NCI-H510A treated with DMSO at 0.1 percent for 48 hours (cell line): ENCODE data around the gene CETN3.

ENCODE experiments used
- DNase-seq: peaks from one replicate; lab custom pipeline; 2025; lab: John Stamatoyannopoulos, UW

The CETN3 gene

DNA sequence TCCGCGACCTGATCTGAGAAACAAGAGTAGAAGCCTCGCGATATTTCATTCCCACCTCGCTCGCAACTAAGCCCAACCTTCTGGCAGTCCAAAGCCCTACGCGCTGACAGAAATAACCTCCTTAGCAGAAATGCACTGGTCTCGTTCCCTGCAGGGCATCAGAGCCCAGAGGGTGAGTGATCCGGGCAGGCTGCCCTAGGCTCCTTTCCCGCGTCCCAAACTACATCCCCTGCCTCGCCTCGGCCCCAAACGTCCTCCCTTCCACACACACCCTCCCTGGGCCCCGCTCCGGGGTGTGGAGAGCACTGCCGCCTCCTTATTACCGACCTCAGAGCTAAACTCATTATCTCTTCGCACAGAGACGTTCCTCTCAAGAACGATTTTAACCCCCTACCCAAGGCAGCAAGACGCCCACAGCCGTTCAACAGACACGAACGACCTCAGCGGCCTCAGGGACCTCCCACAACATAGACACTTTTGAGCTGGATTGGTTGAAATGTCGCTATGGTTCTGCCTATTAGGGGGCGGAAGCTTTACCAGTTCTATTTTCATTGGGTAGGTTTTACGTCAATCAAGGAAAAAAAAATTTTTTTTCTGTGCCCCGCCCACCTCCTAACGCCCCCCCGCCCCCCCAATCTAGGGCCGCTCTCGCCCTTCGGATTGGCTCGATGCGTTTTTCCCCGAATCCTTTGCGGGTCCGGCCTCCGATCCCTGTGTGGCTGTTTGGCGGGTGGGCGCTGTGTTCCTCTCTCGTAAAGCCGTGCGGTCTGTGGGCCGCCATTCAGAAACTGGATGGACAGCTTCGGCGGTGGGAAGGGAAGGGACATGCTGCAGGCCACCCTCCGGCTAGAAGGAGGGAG is at the start of gene CETN3:
CETN3 (minus strand) TSS at position 439 of the 860 bp plus-strand sequence; CDS start at position 344, 95 bp downstream.
- peak; percentile 98 for DNase-seq

DNA sequence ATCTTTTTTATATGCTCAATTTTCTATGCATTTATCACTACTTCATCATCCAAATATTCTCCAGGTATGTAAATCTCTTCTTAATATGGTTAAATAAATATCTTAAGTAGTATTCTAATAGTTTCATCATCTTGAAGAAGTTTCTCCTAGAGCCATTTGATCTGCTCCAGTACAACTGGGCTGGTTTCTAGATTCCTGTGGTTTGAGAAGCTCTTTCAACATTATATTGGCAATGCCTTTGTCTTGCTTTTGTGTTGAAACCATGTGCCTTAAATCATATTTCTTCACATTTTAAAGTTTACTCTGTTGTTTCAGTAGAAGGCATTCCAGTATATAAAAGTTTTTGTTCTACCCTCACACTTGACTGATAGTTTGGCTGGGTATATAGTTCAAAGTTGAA is 37.4 kb upstream of the CETN3 start:
- DNase-seq, result no peak

DNA sequence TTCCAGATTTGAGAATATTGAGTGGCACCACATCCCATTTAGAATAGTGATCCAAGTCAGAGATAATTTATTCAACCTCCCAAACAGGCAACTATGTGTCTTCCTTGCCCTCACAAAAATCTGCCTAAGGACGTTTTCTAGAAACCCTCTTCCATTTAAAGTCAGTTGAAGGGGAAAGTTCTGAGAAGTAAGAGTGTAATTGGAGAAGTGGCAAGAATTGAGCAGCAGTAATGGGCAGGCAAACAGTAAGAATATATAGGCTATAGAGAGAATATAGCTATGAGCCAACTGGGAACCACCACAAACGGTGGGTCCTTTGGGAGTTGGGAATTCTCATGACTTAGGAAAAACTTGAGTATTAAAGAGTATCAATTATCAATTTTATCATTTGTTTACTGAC is 31.1 kb upstream of the CETN3 start:
- DNase-seq, result no peak

DNA sequence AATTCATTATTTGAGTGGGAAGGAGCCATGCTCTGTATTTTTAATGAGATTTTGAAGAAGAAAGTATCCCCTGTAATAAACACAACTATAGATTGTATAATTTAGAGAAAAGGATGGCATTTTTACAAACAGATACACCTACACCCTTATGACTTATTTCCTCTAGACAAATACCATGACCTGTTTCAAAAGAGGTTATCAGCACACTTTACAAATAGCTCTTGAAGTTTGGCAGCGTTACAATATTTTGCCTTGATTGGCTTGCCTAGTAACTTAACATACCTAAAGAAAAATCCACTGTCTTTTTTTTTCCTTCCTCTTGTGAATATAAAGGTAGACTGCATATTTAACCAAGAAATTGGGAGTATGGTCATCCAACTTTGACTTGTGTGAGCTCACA is 28.5 kb upstream of the CETN3 start:
- no peak for DNase-seq

DNA sequence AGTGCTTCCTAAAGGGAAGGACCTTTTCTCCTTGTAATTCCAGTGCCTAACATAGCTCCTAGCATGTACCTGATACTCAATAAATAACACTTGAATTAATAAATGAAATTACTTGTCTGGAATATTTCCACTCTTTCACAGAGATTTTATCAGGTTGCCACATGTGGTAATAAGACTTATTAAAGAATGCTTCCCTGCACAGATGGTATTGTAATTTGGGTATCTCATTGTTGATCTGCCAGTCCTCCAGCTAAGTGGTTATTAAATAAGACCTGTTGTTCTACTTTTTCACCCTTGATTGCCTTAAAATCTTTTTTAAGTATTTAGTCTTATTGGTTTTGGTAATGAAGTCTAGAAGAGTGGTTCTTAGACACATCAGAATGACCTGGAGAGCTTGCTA is 28.1 kb upstream of the CETN3 start:
- no peak for DNase-seq

DNA sequence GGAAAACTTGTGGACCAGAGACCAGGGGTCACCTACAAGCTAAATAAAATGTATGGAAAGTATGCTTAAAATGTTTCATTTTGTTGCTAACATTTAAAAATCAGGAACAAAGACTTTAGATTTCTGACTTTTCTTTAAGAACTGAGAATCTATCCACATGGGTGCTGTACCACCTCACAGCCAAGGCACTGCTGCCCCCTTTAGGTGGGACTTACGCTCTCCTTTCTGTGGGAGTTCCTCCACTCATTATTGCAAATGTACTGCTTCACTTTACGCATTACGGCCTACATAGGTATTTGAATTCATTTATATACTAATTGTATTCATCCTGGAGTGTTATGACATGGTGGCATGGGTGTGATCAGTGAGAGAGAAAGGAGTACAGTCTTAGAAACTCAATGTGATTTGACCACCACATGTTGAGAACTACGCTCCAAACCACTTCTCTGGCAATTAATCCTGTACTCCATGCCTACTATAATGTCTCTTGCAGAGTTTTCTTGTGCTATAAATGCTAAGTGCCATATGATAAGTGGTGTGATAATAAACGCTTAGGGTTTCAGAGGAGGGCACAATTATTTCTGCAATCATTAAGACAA is 24.7 kb upstream of the CETN3 start:
- DNase-seq, result no peak

DNA sequence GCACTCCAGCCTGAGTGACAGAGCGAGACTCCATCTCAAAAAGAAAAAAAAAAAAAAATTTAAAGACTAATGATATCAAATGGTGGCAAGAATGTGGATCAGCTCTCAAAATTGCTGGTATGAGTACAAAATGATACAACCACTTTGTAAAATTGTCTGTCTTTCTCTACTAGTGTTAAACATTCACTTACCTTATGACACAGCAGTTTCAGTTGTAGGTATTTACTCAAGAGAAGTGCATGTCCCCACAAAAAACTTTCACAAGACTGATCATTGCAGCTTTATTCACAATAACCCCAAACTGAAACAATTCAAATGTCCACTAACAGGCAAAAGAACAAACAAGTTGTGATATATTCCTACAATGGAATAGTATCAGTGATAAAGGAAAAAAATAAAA is 14.7 kb upstream of the CETN3 start:
- no peak for DNase-seq

DNA sequence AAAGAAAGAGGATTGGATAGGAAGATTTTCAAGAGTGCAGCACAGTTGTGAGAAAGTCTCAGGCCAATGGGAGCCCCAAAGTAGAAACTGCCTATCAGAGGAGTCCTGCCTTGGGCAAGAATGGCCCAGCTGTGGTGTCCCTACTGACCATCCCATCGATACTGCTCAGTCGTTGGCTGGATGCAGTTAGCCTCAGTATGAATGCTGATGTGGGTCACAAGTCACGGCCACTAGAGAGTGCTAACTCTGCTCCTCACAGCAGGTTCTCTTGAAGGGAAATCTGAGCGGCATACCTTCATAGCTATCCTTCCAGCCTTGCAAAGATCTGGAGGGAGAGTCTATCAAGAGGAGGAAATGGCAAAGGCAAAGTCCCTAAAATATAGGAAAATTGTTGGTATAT is 11.6 kb upstream of the CETN3 start:
- no peak for DNase-seq

DNA sequence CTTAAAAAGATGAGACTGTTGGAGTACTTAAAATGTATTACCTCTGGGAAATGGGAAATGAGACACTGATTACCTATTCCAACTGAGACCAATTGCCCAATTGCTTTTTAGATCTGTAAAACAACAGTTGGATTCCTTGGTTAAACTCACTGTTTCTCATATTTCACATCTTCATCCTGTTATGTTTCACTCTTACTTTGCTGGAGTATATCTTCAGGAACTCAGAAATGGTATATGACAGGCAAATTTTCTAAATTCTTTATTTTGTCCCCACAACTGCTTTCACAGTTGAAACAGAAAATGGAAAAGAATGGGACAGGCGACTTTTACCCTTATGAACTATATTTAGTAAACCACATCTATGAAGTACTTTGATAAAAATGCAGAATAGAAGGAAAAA is 8.7 kb upstream of the CETN3 start:
- DNase-seq, result no peak

DNA sequence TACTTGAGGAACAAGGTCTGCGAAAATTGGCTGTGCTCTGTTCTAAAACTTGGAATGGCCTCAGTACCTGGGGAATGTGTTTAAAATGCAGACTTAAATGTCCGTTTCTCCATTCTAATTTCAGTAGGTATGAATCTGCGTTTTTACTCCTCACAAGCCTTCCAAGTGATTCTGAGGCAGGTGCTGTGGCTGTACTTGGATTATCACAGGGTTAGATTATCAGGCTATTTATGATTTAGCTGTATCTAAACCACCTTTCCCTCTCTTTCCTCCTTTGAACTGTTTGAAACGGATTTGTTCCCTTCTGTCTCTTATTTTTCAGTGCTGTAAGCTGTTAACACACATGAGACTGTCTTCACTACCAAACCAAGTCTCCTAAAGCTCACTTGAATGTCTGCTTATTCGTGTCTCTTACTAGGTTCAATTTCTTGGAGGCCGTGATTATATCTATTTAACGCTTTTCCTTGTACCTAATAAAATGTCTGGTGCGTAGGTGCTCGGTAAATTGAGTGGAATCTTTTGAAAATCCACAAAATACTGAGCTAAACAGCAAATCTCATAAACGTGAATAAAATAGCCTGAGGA is 714 bp upstream of the CETN3 start:
- DNase-seq, result peak; percentile 33

DNA sequence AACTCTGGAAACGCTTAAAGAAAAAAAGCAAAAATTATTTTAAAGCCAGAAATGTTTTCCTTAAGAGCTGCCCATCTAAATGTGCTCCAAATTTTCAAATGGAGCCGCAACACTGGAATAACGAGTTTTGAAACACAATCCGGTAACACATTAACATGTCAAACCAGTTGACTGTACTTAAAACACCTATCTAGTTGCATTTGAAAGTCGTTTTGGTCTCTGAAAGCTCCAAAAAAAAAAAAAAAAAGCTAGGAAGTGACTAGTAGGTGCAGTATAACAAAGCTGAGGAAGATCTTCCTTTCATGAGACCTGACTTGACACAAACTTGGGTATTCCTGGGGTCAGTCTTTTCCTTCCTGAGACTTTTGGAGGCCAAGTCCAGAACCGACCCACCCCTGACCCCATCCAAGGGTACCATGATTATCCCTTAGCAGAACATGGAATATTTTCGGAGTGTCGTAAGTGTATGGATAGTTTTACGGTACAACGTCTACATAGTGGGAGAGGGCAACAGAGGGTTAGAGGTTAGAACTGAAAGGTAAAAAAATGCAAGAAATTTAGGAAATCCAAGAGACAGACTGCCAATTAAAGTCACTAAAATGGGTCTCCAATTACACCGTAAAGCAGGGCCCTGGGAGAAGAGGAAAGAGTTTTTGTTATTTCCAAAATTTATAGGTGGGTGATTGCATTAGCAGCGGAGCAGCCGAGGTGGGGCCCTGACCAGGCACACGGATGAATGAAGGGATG is 812 bp downstream of the CETN3 start:
- DNase-seq, result no peak

DNA sequence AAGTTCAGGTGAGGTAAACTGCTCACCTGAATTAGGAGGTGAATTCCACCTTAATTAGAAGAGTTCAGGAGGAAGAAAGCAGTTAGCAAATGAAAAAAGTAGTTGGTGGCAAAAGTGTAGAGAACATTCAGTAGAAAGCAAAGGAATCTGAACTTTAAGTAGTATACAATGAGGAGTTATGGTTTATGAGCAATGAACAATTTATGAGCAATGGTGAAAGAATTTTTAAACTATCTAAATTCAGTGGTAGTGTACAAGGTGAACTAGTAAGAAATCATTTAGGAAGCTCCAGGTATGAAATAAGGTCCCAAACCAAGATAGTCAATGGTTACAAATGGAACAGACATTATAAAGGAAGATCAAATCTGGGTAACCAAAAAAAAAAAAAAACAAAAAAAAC is 3.1 kb downstream of the CETN3 start:
- DNase-seq, result no peak

DNA sequence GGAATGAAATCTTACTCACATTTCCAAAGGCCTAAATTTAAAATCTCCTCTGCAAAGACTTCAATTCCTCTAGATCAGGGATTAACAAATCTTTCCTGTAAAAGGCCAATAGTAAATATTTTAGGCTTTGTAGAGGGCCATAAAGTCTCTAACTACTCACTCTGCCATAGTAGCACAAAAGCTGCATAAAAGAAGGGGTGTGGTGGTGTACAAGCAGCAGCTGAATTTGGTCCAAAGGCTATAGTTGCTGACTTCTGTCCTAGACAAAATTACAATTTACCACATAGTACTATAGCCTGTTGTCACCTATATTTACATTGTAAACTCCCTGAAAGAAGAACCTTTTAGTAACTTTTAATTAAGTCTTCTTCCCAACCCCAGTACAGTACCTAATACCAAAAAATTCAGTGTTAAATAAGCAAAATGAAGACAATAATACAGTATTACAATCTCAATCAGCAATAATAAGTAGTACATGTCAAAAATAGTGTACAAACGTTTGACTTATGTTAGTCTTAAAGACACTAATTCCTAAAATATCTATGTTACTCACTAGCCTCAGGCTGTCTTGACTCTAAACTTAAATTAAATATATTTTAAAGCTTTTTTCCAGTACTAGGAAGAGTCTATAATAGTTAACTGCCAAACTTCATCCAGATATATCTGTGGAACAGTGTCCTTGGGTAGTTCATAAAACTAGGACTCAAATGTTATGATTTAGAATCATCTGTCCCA is 6.9 kb downstream of the CETN3 start:
- no peak for DNase-seq

DNA sequence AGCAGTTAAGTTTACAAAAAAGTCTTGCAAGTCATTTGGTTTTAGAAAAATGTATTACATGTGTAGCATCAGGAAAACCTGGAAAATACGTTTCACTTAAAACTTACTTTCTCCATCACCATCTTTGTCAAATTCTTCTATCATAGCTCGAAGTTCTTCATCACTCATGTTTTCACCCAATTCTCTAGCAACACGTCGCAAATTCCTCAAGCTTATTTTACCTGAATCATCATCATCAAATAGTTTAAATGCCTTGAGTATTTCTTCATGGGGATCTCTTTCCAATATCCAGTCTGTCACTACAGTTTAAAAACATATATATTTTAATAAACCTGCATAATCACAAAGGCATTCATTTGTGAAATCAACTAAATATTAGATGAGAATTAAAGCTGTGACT is 10.3 kb downstream of the CETN3 start:
- no peak for DNase-seq

DNA sequence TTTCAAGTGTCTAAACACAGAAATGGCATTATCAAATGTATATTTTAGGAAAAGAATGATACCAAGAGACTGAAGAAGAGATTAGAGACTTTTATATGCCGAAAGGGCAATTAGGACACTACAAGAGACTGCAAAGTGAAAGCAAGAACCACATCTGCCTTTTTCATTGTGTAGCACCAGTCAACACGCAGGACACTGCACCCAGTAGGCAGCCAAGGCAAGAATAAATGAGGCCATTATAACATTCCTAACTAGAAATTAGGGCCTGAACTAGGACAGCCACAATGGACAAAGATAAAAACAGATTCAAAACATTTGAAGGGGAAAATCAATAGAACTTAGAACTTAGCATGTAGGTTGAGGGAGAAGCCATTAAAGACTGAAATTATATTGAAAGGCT is 10.8 kb downstream of the CETN3 start:
- DNase-seq, result no peak

DNA sequence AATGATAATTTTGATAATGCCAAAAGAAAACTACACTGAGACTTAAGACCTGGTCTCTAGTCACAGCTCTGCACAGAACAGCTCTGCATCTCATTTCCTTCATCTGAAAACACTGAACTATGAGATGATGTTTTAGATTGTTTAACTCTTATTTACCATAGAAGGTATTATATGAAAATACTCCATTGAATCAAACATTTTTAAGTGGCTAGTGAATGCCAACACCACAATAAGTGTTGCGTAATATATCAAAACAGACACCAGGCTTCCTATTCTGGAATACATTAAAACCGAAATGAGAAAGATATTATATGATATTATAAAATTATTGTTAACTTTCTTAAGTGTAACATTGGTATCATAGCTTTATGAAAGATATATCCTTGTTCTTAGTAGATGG is 14.6 kb downstream of the CETN3 start:
- DNase-seq, result no peak

DNA sequence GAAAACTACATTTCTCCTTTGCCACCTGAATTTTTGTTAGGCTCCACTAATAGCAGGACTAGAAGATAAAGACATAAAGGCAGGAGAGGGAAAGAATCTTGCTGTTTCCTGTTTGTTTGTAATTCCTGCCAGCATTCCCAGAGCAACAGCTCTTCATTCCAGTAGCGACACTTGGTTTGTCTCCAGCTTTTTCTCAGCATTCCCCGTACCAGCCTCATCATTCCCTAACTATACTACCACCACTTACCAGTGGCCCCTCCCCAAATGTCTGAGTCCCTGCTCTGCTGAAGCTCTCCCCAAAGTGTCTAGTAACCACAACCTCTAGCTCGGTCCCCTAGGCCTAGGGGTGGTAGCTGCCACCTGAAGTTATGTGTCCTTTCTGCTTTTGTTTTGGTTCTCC is 18.6 kb downstream of the CETN3 start:
- DNase-seq, result no peak

DNA sequence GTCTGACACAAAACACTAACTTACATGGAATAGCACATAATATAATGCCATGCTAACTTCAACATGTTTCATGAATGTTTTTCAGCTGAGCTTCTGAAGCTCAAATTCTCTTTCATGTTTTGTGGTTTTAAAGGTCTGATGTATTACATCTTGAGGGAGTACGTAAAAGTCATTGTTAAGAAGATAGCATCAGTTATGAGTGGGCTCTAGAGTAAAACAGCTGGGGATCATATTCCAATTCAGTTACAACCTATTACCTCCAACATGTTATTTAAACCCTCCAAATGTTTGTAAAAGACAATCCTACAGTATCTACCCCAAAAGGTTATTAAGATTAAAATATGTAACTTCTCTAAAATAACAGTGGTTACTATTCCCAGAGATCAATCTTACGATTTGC is 19.2 kb downstream of the CETN3 start:
- DNase-seq, result no peak

DNA sequence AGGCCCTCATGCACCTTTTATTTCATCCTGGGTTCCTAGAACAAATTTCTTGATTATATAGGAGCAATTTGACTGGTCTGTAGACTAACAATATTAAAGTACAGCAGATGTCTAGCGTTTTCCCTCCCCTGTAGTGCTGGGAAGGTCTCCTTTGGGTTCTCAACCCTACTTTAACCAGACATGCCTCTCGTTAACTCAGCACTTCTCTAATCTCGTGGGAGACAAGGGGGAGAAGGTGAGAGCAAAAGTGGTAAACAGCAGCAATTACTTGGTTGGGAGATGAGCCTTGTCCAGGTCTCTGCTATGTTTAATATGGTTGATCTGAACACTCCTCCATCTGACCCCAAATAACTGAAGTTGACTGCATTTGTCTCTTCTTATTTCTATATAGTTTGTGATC is 22.0 kb downstream of the CETN3 start:
- no peak for DNase-seq

DNA sequence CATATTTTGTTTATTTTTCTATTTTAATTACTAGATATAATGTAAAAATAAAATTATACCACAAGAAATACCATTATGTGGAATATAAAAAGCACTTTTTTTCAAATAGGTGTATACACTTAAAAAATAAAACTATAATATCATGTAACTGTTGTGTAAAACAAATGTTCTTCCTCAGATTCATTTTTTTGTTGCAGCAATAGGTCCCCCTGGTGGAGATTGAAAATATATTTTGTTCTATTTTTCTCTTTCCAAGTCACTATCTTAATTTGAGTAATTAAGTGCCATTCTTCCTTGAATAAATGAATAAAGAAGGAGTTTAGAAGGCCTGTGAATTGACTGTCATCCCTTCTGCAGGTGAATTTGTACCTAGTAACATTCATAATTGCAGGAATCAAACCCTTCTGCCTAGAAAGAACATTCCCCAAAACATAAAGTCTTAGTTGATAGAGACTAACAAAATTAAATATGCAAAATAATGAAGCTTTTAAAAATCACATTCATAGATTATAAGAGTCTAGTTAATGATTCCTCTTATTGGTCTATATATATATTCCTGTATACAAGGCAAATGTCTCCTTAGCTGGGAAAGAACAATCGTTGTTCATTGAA is 23.4 kb downstream of the CETN3 start:
- DNase-seq, result peak; percentile 12

DNA sequence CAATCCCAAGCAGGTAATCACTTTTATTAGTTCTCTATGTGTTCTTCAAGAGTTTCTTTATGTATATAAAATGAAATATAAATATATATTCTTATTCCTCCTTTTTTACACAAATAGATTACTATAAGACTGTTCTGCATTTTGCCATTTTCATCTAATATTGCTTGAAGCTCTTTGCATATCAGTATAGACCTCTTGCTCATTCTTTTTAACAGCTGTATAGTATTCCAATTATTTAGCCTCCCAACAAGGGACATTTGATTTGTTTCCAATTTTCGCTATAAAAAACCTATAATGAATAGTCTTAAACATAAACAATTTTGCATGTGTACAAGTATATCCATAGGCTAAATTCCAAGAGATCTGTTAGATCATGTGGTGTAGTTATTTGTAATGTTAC is 25.2 kb downstream of the CETN3 start:
- DNase-seq, result no peak

DNA sequence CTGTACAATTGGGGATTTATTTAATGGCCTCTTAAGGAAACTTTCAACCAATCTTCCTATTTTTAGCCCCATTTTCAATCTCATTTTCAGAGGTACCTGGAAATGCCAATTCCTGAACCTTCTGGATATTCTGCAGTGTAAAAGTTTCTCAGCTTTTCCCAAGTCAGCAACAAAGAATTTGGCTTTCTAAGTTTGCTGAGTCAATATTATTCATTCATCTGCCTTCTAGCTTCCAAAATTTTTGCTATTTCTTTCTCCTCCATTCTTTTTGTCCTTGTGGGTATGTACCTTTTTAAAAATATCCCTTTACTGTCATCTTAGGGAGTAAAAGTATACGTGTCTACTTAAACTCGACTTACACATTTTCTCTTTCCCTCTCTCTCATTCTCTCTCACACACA is 25.7 kb downstream of the CETN3 start:
- no peak for DNase-seq
